Effector CD8-positive, alpha-beta T cell (primary cell): ENCODE measurements around the gene NEIL1.
"Not testable (repeated sequence)": the region's sequence is repeated elsewhere in the genome, so short reads cannot be mapped to it uniquely, and the experiment has no call there.

Source experiments
- DNase-seq: peaks from one replicate; lab custom pipeline; 2025; lab: John Stamatoyannopoulos, UW
- total RNA-seq, 4 experiments: gene quantifications; one replicate each; lab custom pipeline; 2026; lab: John Stamatoyannopoulos, UW

NEIL1 gene, protein sequence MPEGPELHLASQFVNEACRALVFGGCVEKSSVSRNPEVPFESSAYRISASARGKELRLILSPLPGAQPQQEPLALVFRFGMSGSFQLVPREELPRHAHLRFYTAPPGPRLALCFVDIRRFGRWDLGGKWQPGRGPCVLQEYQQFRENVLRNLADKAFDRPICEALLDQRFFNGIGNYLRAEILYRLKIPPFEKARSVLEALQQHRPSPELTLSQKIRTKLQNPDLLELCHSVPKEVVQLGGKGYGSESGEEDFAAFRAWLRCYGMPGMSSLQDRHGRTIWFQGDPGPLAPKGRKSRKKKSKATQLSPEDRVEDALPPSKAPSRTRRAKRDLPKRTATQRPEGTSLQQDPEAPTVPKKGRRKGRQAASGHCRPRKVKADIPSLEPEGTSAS
- total RNA-seq = 2.6 to 6.8 (median 5.0) reads per million in 4 experiments

DNA sequence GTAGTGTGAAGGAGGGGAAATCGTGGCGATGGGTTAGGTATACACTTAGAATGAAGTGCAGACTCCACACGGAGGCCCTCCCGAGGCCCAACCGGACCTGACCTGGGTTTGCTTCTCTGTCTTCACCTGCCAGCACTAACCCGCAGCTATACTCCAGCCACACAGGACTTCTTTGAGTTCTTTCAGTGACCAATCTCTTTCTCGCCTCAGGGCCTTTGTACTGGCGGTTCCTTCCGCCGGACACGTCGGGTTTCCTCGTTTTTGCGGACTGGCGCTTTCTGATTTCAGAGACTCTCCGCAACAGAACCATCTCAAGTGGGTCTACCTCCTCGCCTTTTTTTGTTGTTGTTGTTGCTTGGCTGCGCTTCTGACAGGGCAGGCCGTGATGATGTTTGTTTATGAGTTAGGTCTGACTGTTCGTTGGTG lies at the start of gene NEIL1:
Gene NEIL1 (plus strand): TSS at position 244 of the 426 bp plus-strand sequence. CDS start 1,867 bp downstream, outside the sequence.
- DNase-seq = no peak

DNA sequence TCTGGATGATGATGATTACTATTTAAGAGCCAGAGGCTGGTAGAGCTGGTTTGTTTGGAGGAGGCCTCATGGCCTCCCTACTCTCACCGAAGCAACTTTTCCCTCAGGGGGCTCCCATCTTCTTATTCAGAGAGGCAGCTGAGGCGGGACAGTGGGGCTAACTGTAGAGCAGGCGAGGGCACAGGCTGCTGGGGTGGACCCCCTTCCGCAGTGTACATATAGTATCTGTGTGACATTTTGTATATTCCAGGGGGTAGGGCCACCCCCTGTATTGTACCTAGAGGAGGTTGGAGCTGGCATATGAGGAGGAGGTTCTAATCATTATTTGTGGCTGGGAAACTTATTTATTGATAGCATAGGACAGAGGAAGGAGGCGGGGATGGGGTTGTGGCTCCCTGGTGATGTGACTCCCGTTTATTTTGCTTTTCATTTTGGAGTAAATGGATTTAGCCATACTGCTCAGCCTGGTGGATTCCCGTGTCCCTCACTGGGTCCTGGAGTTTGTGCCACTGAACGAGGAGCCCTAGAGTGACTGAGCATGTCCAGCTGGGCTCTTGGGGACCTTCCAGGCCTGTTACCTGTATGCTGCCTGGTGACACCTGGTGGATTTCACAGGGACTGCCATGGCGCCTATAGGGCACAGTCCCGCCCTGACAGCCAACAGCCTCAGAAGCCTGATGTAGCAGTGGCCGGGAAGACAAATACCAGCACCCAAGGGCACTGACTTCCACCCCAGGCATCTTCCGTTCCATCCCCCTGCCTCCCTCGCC lies 48.1 kb upstream of the NEIL1 start:
- not testable (repeated sequence) for DNase-seq

DNA sequence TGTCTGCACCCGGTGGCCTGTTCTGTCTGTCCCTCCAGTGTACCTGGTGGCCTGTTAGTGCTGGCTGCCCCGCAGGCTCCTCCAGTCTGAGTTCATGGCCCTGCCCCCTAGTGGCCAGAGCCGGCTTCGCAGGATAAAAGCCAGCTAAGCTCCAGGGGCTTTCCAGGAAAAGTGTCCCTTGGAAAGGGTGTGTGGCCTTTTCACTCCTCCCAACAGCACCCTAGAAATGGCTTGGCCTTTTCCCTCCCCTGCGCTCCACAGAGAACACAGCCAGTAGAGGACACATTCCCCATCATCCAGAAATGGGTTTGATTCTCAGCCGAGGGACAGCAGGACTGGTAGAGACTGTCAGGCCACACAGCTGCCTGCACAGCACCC lies 47.5 kb upstream of the NEIL1 start:
- not testable (repeated sequence) for DNase-seq

DNA sequence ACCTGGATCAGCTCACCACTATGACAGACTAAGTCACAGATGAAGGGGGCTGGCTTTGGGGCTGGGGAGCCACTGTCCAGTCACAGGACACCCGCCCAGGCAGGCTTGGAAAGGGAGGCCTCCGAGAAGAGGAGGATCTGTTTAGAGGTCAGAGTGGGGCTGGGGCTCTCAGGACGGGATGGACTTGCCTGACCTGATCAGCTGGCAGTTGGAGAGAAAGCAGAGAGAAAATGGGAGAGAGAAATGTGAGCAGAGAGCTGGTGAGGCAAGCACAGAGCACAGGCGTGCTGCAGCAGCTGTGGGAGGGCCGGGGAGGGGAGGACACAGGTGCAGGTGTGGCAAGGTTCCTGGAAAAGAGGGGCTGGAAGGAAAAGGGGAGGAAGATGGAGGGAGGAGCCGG lies 46.8 kb upstream of the NEIL1 start:
- not testable (repeated sequence) for DNase-seq

DNA sequence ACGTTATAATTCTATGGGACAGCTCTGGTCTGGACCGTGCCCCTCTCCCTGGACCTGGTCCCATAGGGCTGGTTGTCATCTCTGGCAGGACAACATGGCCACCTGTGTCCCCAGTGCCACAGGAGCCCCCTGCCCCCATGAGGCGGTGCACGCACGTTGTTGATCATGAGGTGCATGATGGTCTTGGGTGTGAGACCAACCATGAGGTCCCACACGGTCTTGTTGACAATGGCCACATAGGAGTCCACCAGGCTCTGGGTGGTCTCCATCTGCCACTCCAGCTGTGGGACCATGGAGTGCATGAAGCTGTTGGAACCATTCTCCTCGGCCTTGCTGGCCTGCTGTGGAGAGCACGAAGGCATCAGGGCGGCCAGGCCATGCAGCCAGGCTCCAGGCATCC lies 44.5 kb upstream of the NEIL1 start:
- no peak for DNase-seq

DNA sequence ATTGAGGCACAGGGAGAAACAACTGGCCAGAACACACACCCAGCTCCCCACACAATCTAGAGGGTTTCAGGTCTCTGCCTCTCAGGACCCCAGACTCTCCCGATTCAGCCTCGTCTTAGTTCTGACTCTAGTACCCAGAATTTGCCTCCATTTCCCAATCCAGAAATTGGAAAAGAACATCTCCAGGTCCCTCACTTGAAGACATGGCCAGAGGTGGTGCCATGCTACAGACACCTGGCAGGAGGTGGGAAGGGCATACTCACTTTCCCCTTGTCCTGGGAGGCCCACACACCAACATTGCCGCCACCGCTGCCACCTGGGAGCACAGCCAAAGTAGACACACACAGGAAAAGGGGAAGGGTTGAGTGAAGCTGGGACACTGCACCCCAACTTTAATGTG lies 44.1 kb upstream of the NEIL1 start:
- DNase-seq = not testable (repeated sequence)

DNA sequence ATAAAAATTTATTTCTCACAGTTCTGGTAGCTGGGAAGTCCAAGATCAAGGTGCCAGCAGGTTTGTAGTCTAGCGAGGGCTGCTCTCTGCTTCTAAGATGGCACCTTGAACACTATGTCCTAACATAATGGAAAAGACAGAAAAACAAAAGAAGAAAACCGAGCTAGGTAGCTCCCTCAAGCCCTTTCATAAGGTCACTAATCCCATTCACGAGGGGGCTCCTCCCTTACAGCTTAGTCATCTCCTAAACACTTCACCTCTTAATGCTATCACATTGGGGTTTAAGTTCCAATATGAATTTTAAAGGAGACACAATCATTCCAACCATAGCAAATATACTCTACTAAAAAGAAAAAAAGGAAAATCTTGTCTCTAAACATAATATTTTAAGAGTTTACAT lies 40.7 kb upstream of the NEIL1 start:
- no peak for DNase-seq

DNA sequence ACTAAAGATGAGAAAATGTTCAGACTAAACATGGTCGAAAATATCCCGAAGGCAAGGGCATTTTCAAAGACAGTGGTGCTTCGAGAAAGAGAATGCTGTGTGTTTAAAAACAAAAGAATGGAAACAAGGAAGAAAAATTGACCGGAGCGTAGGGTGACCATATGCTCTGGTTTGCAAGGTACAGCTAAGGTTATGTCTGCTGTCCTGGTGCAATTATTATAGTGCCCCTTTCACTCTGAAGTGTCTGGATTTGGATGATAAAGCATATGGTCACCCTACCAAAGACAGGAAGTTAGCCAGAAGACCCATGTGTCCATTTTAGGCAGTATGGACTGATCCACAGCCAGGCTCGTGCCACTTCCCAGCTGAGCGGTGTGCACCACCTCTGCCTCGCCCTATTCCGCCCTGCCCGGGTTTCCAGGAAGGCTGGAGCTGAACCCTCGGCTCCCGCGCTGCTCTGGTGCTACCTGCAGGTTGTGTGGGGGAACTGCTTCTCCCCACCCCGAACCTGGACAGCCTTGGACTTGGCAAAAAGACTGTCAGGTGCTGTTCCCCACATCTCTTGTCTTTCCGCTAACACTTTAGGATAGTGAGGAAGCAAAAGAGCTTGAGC lies 39.0 kb upstream of the NEIL1 start:
- no peak for DNase-seq

DNA sequence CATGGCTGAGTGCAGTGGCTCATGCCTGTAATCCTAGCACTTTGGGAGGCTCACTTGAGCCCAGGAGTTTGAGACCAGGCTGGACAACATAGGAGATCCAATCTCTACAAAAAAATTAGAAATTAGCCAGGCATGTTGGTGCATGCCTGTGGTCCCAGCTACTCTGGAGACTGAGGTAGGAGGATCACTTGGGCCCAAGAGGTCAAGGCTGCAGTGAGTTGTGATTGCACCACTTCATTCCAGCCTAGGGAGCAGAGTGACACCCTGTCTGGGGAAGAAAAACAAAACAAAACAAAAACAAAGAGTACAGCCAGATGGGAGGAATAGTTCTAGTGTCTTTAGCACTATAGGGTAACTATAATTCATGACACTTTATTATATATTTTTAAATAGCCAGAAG lies 37.1 kb upstream of the NEIL1 start:
- no peak for DNase-seq

DNA sequence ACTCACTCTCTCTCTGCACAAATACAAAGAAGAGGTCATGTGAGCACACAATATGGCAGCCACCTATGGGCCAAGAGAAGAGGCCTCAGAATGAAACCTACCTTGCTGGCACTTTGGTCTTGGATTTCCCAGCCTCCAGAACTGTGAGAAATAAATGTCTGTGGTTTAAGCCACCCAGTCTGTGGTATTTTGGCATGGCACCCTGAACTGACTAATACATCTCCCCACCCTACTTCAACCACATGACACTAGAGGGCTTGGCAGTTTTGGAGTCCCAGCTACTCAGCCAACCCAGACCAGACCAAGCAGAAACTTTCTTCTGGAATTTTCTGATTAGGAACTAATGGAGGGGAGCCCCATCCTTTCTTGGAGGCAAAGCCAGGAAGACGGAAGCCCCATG lies 34.3 kb upstream of the NEIL1 start:
- not testable (repeated sequence) for DNase-seq

DNA sequence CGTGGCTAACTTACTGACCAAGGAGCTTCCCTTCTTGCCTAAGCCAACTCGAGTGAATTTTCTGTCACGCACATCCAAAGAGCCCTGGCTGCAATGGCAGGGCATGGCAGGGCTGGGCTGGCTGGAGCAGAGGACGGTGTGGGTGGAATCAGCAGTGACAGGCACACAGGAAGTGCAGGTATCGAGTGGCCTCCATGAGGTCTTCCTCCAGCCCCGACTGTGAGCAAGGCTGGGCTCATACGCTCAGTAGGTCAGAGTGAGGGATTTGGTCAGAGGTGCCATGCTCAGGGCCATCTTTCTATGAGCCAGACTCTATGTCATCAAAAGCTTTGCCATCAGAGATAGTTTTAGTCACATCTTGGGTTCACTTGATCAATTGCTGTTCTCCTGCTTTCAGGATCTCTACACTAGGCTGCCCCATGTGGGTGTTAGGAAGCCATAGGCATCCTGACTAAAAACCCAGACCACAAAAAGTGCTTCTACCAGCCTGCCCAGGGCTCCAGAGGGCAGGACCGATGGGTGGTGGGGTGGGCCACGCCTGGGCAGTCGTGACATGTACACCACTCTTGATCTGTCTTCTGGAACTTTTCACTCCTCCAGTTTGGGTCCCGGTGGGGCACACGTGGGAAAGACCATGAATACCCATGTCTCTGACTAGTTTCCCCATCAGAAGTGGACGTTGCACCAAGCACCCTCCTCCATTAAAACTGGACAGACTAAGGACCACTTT lies 33.6 kb upstream of the NEIL1 start:
- DNase-seq = no peak

DNA sequence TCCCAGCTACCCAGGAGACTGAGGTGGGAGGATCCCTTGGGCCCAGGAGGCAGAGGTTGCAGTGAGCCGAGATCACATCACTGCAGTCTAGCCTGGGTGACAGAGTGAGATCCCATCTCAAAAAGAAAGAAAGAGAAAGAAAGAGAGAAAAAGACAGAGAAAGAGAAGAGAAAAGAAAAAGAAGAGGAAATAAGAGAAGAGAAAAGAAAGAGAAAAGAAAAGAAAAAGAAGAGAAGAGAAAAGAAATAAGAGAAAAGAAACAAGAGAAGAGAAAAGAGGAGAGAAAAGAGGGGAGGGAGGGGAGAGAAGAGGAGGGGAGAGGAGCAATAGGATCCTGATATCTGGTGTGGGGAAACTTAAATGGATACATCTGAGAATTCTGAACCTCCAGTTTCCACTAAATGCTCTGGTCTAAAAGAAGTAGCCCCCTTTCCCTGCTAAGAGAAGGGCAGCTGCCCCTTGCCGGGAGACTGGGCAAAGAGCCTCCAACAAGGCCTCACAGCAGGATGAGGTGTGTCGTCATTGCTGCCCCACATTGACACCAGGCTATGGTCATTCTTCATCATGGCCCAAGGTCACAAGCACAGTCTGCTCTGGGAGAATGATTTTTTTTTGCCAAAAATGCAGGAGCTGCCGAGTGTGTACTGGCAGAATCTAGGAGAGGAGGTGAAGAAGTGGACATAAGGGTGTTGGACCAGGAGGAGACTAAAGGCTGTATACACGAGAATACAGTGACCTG lies 32.1 kb upstream of the NEIL1 start:
- no peak for DNase-seq

DNA sequence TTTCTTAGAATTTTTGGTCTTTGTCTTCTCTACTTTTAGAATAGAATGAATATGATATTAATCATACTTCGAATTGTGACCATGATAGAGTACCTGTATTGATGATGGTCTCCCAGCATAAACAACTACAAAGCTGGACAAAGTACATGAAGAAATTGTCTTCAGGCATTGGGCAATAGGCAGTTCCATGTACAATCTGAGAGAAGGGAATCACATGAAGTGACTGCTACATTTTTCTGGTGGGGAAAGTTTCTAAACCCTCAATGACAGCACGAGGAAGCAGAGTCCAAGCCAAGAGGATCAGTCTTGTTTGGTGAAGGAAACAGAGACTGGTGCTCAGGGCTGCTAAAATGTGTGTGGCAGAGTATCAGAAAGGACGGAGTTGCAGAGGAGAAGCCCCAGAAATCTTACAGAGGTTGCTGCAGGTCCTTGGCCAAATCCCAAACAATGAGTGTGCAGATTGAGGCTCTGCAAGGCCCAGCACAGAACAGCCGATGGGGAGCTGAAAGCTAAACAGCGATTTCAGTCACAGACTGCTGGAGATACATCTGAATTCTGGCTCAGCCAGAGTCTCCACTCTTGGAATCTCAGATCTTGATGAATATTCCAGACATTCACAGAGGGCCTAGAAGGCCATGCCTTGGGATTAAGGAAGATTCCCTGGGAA lies 27.5 kb upstream of the NEIL1 start:
- not testable (repeated sequence) for DNase-seq

DNA sequence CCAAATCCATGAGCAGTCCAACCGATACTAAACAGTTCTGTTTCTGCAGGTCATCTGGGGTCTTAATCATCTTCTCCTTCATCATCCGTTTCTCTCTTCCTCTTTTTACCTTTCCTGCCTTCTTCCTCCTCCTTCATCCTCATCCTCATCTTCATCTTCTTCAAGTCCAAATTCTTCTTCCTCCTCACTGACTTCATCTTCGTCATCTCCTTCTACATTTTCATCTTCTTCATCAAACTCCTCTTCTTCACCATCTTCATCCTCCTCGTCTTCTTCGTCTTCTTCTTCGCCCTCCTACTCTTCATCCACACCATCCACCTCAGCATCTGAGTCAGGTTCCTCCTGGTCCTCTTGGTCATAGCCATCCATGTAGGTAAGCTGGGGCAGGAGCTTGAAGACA lies 25.1 kb upstream of the NEIL1 start:
- no peak for DNase-seq

DNA sequence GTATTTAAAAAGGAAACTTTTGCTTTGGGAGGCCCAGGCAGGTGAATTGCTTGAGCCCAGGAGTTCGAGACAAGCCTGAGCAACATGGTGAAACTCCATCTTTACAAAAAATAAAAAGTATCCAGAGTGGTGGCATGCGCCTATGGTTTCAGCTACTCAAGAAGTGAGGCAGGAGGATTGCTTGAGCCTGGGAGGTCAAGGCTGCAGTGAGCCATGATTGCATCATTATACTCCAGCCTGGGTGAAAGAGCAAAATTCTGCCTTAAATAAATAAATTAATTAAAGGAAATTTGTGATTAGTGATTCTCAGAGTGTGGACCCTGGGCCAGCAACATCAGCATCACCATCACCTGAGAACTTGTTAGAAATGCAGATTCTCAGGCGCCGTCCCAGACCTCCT lies 20.9 kb upstream of the NEIL1 start:
- no peak for DNase-seq

DNA sequence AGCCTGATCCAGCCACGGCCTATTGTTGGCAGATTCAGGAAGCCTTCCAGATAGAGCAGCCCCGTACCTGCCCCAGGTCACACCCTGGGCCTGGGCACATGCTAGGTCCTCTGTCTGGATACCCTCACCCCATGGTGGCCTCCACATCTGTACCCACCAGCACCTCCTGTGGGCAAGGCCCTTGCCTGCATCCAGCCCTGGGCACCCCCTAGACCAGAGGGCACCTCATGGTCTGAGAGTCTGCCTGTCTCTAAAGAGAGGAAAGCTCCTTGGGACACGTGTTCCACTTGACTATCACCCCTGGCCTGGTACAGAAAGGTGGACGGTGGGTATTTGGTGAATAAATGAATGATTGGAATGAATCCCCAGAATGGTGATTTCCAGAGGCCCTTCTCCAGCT lies 19.8 kb upstream of the NEIL1 start:
- DNase-seq = no peak

DNA sequence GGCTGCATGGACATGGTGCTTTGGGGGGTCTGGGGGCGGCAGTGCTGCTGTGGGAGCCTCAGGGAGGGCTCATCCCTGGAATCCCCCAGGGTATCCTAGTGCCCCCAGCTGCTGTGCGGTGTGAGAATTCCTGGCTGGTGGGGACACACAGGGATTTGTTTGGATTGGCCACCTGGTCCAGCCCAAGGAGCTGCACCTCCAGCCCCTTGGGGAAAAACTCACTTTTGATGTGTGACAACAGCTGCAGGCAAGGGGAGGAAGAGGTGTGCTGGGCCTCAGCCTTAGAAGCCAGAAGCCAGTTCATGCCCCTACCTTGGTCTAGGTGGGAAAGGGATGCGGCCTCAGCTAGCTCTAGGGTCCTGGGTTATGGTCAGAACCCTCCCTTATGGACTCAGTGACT lies 19.3 kb upstream of the NEIL1 start:
- no peak for DNase-seq

DNA sequence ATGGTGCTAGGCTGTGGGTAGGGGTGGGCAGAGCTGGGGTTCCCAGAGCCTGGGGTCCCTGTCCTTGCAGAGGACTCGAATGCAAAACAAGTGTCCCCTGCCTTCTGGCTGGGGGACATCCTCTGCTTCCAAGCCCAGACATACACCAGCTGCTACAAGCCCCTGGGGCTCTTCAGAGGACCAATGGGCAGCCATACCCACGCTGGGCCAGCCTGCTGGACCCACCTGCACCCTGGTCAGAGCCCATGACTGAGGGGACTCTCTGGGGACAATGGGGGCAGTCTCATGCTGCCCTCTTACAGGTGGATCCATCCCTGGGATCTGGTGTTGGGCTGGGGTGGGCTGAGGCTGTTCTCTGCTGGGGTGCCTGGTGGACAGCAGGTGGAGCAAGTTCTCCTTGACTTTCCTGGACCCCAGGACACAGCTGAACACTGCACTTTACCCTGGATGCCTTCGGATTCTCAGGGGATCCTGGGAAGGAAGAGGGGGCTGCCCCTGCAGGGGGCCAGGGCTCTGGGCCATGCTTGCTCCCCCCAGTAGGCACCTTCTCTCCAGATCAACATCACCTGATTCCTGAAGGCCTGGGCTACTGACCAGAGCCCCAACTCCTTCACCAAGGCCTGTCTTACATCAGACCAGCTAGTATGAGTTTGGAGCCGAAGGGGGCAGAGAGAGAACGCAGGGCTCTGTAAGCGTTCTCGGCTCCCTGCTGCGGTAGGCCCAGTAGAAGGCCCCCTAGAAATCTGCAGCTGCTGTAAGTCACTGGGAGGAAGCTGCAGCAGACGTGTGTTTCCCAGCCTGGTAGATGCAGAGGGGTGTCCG lies 18.1 kb upstream of the NEIL1 start:
- no peak for DNase-seq

DNA sequence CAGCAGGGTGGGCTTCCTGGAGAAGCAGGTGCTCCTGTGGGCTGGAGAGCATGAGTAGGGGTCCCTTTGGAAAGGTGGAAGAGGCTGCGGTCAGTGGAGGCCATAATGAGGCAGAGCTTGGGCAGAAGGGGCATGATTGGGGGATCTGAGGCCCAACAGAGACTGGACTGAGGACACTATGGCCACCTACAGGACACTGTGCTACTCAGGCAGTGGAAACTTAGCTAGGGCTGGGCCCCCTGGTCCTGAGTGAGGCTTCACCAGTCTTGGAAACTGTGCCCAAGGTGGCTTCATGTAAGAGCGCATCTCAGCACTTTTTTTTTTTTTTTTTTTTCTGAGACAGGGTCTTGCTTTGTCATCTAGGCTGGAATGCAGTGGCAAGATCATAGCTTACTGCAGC lies 17.3 kb upstream of the NEIL1 start:
- no peak for DNase-seq

DNA sequence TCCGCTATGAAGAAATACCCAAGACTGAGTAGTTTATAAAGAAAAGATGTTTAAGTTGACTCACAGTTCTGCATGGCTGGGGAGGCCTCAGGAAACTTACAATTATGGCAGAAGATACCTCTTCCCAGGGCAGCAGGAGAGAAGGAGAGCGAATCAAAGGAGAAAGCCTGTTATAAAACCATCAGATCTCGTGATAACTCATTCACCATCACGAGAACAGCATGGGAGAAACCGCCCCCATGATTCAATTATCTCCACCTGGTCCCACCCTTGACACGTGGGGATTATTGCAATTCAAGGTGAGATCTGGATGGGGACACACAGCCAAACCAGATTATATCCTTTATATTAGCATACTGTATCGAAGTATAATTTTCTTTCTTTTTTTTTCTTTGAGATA lies 14.7 kb upstream of the NEIL1 start:
- DNase-seq = not testable (repeated sequence)
